Stimulated activated CD8-positive, alpha-beta memory T cell treated with anti-CD3 and anti-CD28 coated beads, Interleukin-12 subunit alpha, Interleukin-12 subunit beta, amount 100 ng/mL, for 24 hours (primary cell): ENCODE results near the gene SORCS1.

Source experiments
- DNase-seq: peaks from one replicate; pipeline ENCODE4 v3.0.0-alpha.2; 2020; ENCODE audit errors: extremely low read depth

SORCS1 gene

GRCh38 chr10:106542461-106542860 is 622.0 kb downstream of the SORCS1 start:
- DNase-seq = no peak

GRCh38 chr10:106540645-106541044 is 623.9 kb downstream of the SORCS1 start:
- DNase-seq = no peak

- no peak for DNase-seq
Observed at GRCh38 chr10:106537866-106538265, 626.6 kb downstream of the SORCS1 start.

- DNase-seq = no peak
Observed at GRCh38 chr10:106535304-106535953, 629.1 kb downstream of the SORCS1 start.

GRCh38 chr10:106534441-106534840 is 630.1 kb downstream of the SORCS1 start:
- no peak for DNase-seq

GRCh38 chr10:106528702-106529101 is 635.8 kb downstream of the SORCS1 start:
- no peak for DNase-seq

GRCh38 chr10:106525835-106526234 is 638.7 kb downstream of the SORCS1 start:
- no peak for DNase-seq
